ENCODE results near the gene ZNF697. TPM values are rescaled to one million over a fixed set of nuclear protein-coding genes. Genes with fewer than 3 reads are reported as not detected.
A peak's percentile ranks its signal among the peaks of the same experiment; 100 is the strongest.

The ZNF697 gene
- total and polyA plus RNA-seq, 9 of the 15 experiments (the other 6 are each of a cell fraction or from before 2014, with no cell fraction given), result 2.1 to 13.6 (median 8.3) TPM

DNA sequence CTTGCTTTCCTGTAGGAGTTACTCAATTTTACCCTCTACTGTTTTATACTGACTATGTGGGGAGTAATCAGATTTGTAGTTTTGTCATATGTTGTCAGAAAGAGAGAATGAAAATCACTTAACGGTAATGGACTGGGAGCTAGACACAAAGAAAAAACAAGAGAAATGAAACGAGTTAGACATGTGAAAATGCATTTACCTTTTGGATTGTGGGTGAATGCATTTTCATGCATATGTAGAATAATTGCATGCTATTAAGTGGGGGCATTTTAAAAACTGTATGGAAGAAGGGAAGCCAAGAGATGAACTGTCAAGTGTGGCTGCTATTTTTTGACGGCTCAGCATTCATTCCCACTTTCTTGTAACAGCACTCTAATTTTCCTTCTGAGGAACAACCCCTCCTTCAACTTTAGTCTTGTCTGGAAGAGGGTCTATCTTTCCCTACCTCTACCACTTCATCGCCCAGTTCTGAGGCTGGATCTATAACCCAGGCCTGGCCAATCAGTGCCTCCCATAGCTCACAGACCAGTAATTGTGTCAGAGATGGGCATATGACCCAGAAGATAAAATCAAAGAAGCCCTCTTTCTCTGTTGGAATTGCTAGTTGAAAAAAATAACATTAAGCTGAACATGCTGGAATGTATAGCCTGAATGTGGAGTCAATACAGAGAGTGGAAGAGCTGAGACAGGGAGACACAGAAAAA is 5.2 kb upstream of the ZNF697 start:
- WGBS (ENCODE audit: insufficient coverage, low coverage, missing lambda C conversion rate), result 3% methylated on average over 4 of the region's 4 CpGs
- in situ Hi-C loops (cut with MboI), result no loop called here
- no TSS peak for BruUV-seq (replicated peaks)

More for the DNA sequence above, 5.2 kb upstream of the ZNF697 start:
- Histone ChIP-seq H4K20me1 (replicated peaks; ENCODE audit: control insufficient read depth, insufficient read depth, low read length) (no peaks in the 10 kb centered on the region), H3K4me3 (no peak overlapping the region), H3K79me2 (ENCODE audit: control insufficient read depth, insufficient read depth, low read length) (no peaks in the 10 kb centered on the region), H3K27me3 (ENCODE audit: control insufficient read depth in 2 of 2, insufficient read depth in 2 of 2, low read length in 2 of 2) (peaks cover 16 to 32% of the 10 kb centered on the region in 2 experiments; a peak in 3 of 5 replicates), H3K9me3 (replicated peaks; ENCODE audit: control insufficient read depth, insufficient read depth, low read depth, low read length) (no peaks in the 10 kb centered on the region), H3K4me2 (ENCODE audit: insufficient read depth, low read length) (no peak overlapping the region), H3K4me1 (replicated peaks in 1 of 2; ENCODE audit: control insufficient read depth in 2 of 2, insufficient read depth in 2 of 2, low read length in 2 of 2) (peaks cover 0 to 3% of the 10 kb centered on the region in 2 experiments; a peak in 3 of 5 replicates), H2AFZ (ENCODE audit: low read depth, low read length) (no peak overlapping the region), H3K27ac (ENCODE audit: extremely low read depth, low read depth, low read length) (no peak overlapping the region), H3K9me1 (ENCODE audit: control insufficient read depth, insufficient read depth, low read length) (no peaks in the 10 kb centered on the region), H3K9ac (ENCODE audit: insufficient read depth in 1 of 2, low read depth in 2 of 2, low read length in 2 of 2) (no peak overlapping the region), H3K36me3 (ENCODE audit: control insufficient read depth, insufficient read depth, low read length) (no peaks in the 10 kb centered on the region)
- DNase-seq (ENCODE audit: extremely low read depth in 1 of 4, low spot score in 3 of 4) (no peak), FAIRE-seq (no peak), ATAC-seq (no peak)
- TF ChIP-seq BMI1 (IDR thresholded peaks at IDR 0.05; ENCODE audit: low read length) (peak; percentile 70; the same call in 1 of the 2 replicates), DMBX1 (CRISPR knock-in tag; IDR thresholded peaks at IDR 0.05; ENCODE audit: borderline replicate concordance) (no peak), KLF10 (CRISPR knock-in tag; IDR thresholded peaks at IDR 0.05) (no peak), CBX2 (IDR thresholded peaks at IDR 0.05; ENCODE audit: insufficient read depth, low read length, poor library complexity, severe bottlenecking) (peak; percentile 65), NFIC (IDR thresholded peaks at IDR 0.05) (0 out of 2 replicates have a peak, but pooled peaks have one; percentile 8), ZNF699 (CRISPR knock-in tag; IDR thresholded peaks at IDR 0.05; ENCODE audit: insufficient replicate concordance) (no peak), ZNF316 (IDR thresholded peaks at IDR 0.05) (peak; percentile 65), RNF2 (IDR thresholded peaks at IDR 0.05) (peak; percentile 78; the same call in 1 of the 2 replicates), EHMT2 (IDR thresholded peaks at IDR 0.05) (no peak), ATF1 (CRISPR knock-in tag; IDR thresholded peaks at IDR 0.05) (no peak), ATF1 (tag; IDR thresholded peaks at IDR 0.05) (no peak), MAFG (tag; conservative IDR thresholded peaks at IDR 0.05) (0 out of 2 replicates have a peak, but pooled peaks have one; percentile 21), SNRNP70 (optimal IDR thresholded peaks at IDR 0.05; ENCODE audit: low read depth, low read length) (no peak), MEF2D (tag; conservative IDR thresholded peaks at IDR 0.05; ENCODE audit: low read depth) (no peak), CBX8 (IDR thresholded peaks at IDR 0.05; ENCODE audit: borderline replicate concordance, extremely low read depth, low read depth, low read length, poor library complexity, severe bottlenecking) (peak; percentile 98), ZFP36 (IDR thresholded peaks at IDR 0.05; ENCODE audit: low read depth, low read length, partially characterized antibody) (peak; percentile 48), FOXJ2 (tag; IDR thresholded peaks at IDR 0.05) (no peak), SIRT6 (IDR thresholded peaks at IDR 0.05; ENCODE audit: low read depth, low read length) (no peak), EWSR1 (IDR thresholded peaks at IDR 0.05; ENCODE audit: borderline replicate concordance, low read depth, partially characterized antibody) (no peak), FOS (IDR thresholded peaks at IDR 0.05; ENCODE audit: extremely low read depth, insufficient read length) (no peak)
- intact Hi-C loops (cut with micrococcal nuclease), result no loop called here
- ChIA-PET POLR2A (interaction anchor here (0.6 to 2.6 kb wide), 3 partner anchors 14 to 356 kb away, joined by 3 to 9 read pairs (median 3); no protein-coding TSS in a partner anchor), CTCF (ENCODE audit: low intra/inter-chr PET ratio) (no interaction called here)
